Measurements from ENCODE around the gene BRF1.

GRCh38 chr14:105287249-105288102 lies 13.3 kb downstream of the BRF1 start:
- TF ChIP-seq CTCF (IDR thresholded peaks at IDR 0.05) (no peak), EP300 (IDR thresholded peaks at IDR 0.05) (no peak)
